ENCODE results near the gene UPF3A.

GRCh38 chr13:114269281-114269770 lies 12.1 kb upstream of the UPF3A start:
- TF ChIP-seq, protein P1, sequence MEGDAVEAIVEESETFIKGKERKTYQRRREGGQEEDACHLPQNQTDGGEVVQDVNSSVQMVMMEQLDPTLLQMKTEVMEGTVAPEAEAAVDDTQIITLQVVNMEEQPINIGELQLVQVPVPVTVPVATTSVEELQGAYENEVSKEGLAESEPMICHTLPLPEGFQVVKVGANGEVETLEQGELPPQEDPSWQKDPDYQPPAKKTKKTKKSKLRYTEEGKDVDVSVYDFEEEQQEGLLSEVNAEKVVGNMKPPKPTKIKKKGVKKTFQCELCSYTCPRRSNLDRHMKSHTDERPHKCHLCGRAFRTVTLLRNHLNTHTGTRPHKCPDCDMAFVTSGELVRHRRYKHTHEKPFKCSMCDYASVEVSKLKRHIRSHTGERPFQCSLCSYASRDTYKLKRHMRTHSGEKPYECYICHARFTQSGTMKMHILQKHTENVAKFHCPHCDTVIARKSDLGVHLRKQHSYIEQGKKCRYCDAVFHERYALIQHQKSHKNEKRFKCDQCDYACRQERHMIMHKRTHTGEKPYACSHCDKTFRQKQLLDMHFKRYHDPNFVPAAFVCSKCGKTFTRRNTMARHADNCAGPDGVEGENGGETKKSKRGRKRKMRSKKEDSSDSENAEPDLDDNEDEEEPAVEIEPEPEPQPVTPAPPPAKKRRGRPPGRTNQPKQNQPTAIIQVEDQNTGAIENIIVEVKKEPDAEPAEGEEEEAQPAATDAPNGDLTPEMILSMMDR (IDR thresholded peaks at IDR 0.05) = no peak
- TF ChIP-seq POLR2A (IDR thresholded peaks at IDR 0.05) = no peak
